ENCODE results near the gene ESRRG. TPM values are rescaled to one million over a fixed set of nuclear protein-coding genes. Genes with fewer than 3 reads are reported as not detected.
"Not testable (repeated sequence)": the region's sequence is repeated elsewhere in the genome, so short reads cannot be mapped to it uniquely, and the experiment has no call there.

The ESRRG gene
- total RNA-seq, 2 experiments from 2014 or later = not detected

DNA sequence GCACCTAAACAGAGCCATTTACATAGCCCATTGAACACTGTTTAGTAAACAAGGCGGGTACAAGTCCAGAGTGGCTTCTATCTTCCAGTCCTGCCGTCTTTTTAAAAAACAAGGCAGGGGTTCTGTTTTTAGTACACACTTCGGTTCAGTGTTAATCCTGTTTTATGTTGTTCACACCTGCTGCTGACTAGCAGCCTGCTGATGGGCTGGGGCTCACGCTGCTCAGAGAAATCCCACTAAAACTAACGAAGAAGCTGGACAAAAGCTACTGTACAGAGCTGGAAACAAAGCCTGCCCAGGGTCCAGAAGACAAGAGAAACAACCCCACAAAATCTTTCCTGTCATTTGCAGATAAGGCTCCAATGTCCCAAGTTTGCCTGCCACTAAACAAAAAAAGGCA is 13.2 kb downstream of the ESRRG start:
- H3K27ac Mint-ChIP-seq = no peak overlapping the region
- H3K9me3 Mint-ChIP-seq = no peaks in the 10 kb centered on the region
- no peaks in the 10 kb centered on the region for H3K27me3 Mint-ChIP-seq
- DNase-seq (no peak), ATAC-seq (no peak)
- no peak overlapping the region for H3K4me3 Mint-ChIP-seq
- H3K4me1 Mint-ChIP-seq (ENCODE audit: low read depth) = no peaks in the 10 kb centered on the region
- ChIA-PET POLR2A (no interaction called here), CTCF (no interaction called here)
- intact Hi-C loops (cut with micrococcal nuclease) = no loop called here
- no peaks in the 10 kb centered on the region for H3K36me3 Mint-ChIP-seq (ENCODE audit: low read depth)
- TF ChIP-seq, protein P1, sequence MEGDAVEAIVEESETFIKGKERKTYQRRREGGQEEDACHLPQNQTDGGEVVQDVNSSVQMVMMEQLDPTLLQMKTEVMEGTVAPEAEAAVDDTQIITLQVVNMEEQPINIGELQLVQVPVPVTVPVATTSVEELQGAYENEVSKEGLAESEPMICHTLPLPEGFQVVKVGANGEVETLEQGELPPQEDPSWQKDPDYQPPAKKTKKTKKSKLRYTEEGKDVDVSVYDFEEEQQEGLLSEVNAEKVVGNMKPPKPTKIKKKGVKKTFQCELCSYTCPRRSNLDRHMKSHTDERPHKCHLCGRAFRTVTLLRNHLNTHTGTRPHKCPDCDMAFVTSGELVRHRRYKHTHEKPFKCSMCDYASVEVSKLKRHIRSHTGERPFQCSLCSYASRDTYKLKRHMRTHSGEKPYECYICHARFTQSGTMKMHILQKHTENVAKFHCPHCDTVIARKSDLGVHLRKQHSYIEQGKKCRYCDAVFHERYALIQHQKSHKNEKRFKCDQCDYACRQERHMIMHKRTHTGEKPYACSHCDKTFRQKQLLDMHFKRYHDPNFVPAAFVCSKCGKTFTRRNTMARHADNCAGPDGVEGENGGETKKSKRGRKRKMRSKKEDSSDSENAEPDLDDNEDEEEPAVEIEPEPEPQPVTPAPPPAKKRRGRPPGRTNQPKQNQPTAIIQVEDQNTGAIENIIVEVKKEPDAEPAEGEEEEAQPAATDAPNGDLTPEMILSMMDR (IDR thresholded peaks at IDR 0.05) = no peak

DNA sequence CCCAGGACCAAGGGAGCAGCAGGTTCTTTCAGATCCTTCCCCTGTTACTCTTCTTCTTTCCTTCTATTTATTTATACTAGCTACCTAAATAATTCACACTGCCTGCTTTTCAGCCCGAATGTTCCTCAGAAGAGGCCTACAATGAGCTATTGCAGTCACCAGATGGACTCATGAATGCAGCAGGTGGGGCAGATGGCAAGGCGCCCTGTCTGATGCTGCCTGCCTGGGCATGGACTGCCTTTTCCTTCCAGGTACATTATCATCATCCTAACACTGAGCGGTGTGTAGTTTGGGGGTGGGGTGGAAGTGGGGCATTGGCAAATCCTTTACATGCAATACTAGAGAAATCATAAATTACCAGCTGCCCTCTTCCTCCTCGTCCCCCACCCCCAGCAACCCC is 17.6 kb downstream of the ESRRG start:
- ATAC-seq (no peak), DNase-seq (no peak)
- POLR2A ChIA-PET = no interaction called here
- TF ChIP-seq, protein P1 (IDR thresholded peaks at IDR 0.05) = no peak
- CTCF ChIA-PET = no interaction called here
- H3K36me3 Mint-ChIP-seq (ENCODE audit: low read depth) = no peaks in the 10 kb centered on the region
- no peaks in the 10 kb centered on the region for H3K27me3 Mint-ChIP-seq
- H3K4me3 Mint-ChIP-seq = no peak overlapping the region
- no peaks in the 10 kb centered on the region for H3K4me1 Mint-ChIP-seq (ENCODE audit: low read depth)
- intact Hi-C loops (cut with micrococcal nuclease) = no loop called here
- no peaks in the 10 kb centered on the region for H3K9me3 Mint-ChIP-seq
- H3K27ac Mint-ChIP-seq = no peak overlapping the region

DNA sequence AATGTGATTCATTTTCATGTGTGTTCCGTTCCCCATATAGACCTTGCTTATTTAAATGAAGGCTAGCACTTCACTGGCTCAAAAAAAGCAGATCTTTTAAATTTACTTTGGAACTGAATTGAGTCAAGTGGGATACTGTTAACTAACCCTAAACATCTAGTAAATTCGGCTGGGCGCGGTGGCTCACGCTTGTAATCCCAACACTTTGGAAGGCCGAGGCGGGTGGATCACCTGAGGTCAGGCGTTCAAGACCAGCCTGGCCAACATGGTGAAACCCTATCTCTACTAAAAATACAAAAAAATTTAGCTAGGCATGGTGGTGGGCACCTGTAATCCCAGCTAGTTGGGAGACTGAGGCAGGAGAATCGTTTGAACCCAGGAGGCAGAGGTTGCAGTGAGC is 19.2 kb downstream of the ESRRG start:
- H3K36me3 Mint-ChIP-seq (ENCODE audit: low read depth); DNase-seq; H3K4me3 Mint-ChIP-seq; H3K27me3 Mint-ChIP-seq; POLR2A ChIA-PET; CTCF ChIA-PET; ATAC-seq; intact Hi-C loops (cut with micrococcal nuclease); H3K4me1 Mint-ChIP-seq (ENCODE audit: low read depth); H3K27ac Mint-ChIP-seq; H3K9me3 Mint-ChIP-seq: not testable (repeated sequence)

DNA sequence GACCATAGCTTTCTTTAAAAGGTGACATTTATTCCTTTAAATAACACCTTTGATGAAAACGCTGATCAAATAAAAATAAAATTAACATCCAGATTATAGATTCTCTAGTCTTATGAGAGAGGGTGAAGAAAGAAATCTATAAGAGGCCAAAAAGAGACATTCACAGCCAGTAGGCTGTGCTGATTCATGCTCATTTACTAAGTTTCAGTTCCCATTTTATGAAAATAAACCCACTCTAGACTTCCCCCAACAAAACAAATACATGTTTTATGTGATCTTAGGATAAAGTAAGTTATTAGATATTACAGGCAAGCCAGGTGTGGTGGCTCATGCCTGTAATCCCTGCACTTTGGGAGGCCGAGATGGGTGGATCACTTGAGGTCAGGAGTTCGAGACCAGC is 21.1 kb downstream of the ESRRG start:
- TF ChIP-seq, protein P1 (IDR thresholded peaks at IDR 0.05) = no peak
- DNase-seq (no peak), ATAC-seq (no peak)
- Mint-ChIP-seq H3K27ac (no peak overlapping the region), H3K27me3 (no peaks in the 10 kb centered on the region), H3K9me3 (no peaks in the 10 kb centered on the region), H3K4me3 (no peak overlapping the region), H3K4me1 (ENCODE audit: low read depth) (no peaks in the 10 kb centered on the region), H3K36me3 (ENCODE audit: low read depth) (no peaks in the 10 kb centered on the region)
- ChIA-PET CTCF (no interaction called here), POLR2A (no interaction called here)
- intact Hi-C loops (cut with micrococcal nuclease) = no loop called here

DNA sequence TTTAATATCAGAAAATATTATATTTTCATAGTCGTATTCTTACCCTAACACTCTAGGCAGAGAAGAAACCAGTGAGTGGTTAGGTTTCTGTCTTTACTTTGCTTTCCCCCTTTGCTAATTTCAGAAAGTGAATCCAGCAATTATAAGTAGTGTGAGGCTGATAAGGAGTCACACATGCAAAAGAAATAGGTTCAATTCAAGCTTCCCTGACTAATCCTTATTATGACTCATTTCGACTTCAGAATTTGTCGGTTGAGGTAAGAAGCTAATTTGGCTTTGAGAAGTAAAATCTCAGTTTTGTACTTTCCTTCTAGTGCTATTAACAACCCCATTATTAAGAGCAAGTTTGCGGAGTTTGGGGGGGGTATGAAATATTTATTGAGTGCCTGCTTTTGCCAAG is 22.4 kb downstream of the ESRRG start:
- ATAC-seq (no peak), DNase-seq (no peak)
- Mint-ChIP-seq H3K4me1 (ENCODE audit: low read depth) (no peaks in the 10 kb centered on the region), H3K4me3 (no peak overlapping the region), H3K9me3 (no peaks in the 10 kb centered on the region), H3K27ac (no peak overlapping the region), H3K27me3 (no peaks in the 10 kb centered on the region), H3K36me3 (ENCODE audit: low read depth) (no peaks in the 10 kb centered on the region)
- ChIA-PET POLR2A (no interaction called here), CTCF (no interaction called here)
- TF ChIP-seq, protein P1 (IDR thresholded peaks at IDR 0.05) = no peak
- intact Hi-C loops (cut with micrococcal nuclease) = no loop called here

DNA sequence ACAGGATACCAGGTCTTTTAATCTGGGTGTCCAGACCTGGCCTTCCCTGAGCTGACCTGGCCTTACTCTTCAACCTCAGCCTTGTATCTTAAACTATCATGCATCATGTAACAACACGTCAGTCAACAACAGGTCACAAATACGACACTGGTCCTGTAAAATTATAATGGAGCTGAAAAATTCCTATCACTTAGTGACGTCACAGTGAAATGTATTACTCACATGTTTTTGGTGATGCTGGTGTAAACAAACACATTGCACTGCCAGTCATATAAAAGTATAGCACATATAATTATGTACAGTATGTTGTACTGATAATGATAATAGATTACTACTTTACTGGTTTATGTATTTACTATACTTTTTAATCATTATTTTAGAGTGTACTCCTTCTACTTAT is 31.5 kb downstream of the ESRRG start:
- POLR2A ChIA-PET = no interaction called here
- no peak overlapping the region for H3K27ac Mint-ChIP-seq
- H3K9me3 Mint-ChIP-seq = peaks cover 4% of the 10 kb centered on the region
- DNase-seq = no peak
- intact Hi-C loops (cut with micrococcal nuclease) = no loop called here
- H3K4me3 Mint-ChIP-seq = no peak overlapping the region
- H3K27me3 Mint-ChIP-seq = no peaks in the 10 kb centered on the region
- TF ChIP-seq, protein P1 (IDR thresholded peaks at IDR 0.05) = no peak
- no peaks in the 10 kb centered on the region for H3K36me3 Mint-ChIP-seq (ENCODE audit: low read depth)
- no peaks in the 10 kb centered on the region for H3K4me1 Mint-ChIP-seq (ENCODE audit: low read depth)
- no peak for ATAC-seq
- CTCF ChIA-PET = no interaction called here
